Fibroblast of lung (primary cell): Measurements from ENCODE around the gene GH2.

ENCODE experiments used
- EZH2 ChIP-seq: IDR thresholded peaks from 2 replicates; pipeline ENCODE4 v1.5.1; 2012; ENCODE audit warnings: low read length, control low read depth, mild to moderate bottlenecking; ENCODE audit errors: missing control alignments
- TF ChIP-seq, protein P1 (sequence below), 2 donors: IDR thresholded peaks in 1 of 2; conservative IDR thresholded peaks in 1 of 2; 1 replicate in 1 of 2; 2 replicates in 1 of 2; pipeline ENCODE4 v1.5.1; 2011 to 2012; ENCODE audit warnings: low read length in 2 of 2, control low read depth in 1 of 2, inconsistent platforms in 1 of 2, low read depth in 1 of 2, mild to moderate bottlenecking in 1 of 2

- TF ChIP-seq, protein P1, sequence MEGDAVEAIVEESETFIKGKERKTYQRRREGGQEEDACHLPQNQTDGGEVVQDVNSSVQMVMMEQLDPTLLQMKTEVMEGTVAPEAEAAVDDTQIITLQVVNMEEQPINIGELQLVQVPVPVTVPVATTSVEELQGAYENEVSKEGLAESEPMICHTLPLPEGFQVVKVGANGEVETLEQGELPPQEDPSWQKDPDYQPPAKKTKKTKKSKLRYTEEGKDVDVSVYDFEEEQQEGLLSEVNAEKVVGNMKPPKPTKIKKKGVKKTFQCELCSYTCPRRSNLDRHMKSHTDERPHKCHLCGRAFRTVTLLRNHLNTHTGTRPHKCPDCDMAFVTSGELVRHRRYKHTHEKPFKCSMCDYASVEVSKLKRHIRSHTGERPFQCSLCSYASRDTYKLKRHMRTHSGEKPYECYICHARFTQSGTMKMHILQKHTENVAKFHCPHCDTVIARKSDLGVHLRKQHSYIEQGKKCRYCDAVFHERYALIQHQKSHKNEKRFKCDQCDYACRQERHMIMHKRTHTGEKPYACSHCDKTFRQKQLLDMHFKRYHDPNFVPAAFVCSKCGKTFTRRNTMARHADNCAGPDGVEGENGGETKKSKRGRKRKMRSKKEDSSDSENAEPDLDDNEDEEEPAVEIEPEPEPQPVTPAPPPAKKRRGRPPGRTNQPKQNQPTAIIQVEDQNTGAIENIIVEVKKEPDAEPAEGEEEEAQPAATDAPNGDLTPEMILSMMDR (conservative IDR thresholded peaks at IDR 0.05 in 1 of 2, IDR thresholded peaks at IDR 0.05 in 1 of 2; ENCODE audit: low read depth in 1 of 2, low read length in 2 of 2), result no peak
- TF ChIP-seq EZH2, result no peak
Measured at GRCh38 chr17:63833026-63833740, 48.6 kb downstream of the GH2 start.
